ENCODE measurements around the gene FBN1.

The FBN1 gene

DNA sequence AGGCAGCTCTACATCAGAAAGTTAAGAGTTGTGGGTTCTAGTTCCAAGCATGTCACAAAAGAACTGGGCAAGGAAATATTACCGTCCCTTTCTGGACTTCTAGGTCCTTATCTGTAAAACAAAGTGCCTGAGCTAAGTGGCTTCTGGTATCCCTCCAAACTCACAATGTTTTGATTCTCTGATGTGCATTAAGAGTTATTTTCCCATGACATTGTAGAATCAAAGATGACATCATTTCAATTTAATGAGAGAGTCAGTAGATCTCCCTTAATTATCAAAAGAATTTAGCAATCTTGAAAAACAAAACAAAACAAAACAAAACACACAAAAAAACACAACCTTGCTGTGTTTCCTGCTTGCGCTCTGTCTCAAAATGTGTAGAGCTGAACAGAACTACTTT is 225.6 kb downstream of the FBN1 start:
- no peak for DNase-seq

DNA sequence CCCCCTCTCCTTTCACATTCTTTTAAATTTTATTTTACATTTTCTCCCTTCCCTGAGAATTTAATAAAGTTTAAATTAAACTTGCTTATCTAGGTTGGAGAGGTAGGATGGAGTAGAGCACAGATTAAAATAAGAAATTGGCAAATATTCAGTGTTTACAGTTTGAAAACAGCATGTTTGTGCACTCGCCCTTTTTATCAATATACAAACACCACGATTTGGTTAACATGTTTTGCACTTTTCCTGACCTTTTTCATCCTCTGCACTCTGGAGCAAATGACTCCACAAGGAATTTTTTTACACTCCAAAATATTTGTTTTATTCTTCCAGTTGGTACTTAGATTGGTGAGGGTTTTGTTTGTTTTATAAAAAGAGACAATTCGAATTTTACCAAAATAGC is 227.2 kb downstream of the FBN1 start:
- DNase-seq = no peak

DNA sequence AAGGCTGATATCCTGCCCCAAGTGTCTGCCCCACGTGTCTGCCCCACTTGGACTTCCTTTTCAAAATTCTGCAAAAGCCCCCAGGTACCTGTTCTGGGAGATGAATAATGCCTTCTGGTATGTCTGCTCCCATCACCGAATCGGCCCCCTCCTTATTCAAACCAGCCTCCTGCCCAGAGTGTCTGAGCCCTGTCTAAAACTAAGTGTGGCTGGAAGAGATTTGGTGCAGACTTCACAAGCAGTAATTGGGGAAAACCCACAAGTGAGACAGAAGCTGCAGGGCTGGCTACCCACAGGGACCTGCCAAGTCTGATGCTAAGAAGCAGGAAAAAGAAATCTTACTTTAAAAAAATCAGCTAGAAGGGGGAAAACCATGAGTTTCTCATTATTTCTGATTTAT is 229.2 kb downstream of the FBN1 start:
- DNase-seq = no peak

DNA sequence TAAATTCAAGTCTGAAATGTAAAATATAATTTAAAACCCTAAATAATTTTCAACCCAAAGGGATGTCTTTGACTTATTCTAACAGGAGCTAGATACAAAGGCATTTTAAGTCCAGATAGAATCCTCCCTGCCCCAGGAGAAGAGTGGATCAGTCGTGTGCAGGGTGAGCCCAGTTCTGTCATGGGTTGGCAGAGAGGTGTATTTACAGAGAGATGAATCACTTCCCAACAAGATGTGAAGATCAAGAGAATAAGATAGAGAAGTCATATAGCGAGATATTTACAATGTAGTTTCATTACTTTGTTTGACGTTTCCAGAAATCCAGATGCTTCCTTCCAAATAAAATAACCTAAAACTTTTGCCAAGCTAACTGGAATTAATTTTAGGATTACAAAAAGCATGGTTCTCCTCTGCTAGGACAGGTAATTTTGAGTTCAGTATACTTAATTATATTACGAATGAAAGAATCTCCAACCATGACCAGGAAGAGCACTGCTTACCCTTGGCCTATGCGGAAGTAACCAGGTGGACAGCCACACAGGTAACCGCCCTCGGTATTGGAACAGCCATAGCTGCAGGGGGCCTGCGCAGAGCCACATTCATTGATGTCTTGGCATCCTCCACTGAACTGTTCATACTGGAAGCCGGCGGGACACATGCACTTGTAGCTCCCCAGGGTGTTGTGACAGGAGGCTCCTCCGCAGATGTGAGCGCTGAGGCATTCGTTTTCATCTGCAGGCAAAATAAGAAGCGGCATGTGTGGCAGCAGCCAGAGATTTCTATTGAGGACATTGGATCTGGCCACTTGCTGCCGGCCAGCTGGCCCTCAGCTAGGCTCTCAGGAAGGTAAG is 230.2 kb downstream of the FBN1 start:
- no peak for DNase-seq

DNA sequence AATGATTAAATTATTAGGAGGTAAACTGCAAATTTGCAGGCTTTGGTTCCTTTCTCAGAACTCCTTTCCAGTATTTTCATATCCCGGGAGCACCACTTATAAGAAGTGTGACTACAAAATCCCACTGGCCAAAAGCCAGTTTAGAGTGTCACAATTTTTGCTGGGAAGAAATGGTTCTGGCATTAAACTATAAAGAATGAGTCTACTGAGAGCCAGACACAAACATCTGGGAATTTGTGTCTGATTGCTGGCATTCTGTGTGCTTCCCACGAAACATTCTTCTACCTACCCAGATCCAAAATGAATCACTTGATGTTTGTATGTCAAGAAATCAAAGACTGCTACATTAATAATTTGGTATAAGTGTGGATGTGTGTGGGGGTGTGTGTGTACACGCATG is 231.5 kb downstream of the FBN1 start:
- no peak for DNase-seq

DNA sequence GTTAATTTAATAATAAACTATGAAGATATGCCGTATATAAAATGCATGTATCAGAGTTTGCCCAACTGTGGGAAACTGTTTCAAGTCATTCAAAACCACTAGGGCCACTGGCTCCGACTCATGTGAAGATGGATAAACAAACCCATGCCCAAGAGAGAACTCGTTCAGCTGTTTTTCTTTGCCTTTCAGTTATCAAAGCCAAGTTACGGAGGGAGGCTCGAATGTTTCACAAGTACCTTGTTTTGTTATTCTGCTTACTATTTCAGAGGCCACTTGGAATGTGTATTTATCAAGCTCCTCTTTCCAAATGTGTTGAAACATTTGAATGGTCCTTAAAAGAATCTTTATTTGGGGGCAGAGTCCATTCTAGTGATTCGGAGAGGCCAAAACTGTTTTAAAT is 232.2 kb downstream of the FBN1 start:
- DNase-seq = no peak

DNA sequence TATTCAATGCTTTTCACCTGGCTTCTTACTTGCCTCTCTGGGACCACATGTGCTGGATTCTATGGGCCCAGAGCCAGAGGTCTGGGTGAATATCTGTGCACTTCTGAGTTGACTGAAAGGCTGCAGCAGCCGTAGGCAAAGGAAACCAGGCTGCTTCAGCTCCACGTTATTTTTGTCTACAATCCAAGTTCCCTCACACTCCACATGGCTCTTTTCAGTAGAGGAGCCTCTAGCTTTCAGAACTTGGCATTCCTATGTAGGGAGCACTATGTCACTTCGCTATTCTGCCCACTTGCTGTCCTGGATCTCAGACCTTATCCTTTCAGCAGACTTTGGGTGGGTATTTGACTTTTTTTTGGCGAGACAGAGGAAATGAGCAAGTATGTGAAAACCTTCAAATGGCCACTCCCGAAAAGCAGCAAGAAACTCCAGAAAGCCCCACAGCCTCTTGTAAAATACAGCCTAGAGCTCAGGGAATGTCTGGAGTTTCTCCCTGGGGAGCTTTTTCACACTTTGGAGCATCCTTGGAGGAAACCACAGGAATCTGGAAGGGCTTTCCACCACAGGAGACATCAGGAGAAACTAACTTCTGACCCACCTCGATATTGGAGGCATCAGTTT is 233.4 kb downstream of the FBN1 start:
- DNase-seq = no peak

DNA sequence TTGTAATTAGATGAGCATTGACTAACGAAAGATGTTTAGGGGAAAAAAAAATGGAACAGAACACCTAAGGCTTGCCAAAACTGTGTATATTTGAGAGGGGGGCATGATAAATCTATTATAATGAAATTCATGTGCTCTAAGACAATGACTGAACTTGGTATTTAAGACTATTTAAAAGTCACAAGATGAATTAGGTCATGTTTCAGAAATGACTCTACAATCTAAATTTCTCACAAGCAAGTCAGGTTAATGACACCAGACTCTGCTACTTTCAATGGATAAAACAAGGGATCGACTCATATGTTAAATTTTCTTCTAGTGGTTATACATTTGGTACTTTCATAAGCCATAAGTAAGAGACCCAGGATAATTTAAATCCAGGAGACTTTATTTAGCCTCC is 235.9 kb downstream of the FBN1 start:
- no peak for DNase-seq

DNA sequence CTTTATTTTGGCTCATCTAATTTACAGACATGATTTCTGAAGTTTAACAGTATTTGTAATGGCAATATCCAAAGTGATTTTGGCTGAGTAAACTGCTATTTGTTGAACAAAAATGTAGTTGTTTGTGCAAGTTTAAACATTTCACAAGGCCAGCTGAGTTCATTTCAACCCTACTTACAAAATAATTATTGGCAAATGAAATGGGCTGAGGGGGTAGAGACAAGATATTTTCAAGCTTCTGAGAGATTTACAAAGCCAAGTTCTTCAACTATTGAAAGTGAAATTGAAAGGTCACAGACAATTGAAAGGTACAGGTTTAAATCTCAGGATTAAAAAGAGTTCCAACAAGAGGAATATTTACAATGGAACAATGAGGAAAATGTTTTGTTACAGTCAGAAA is 237.2 kb downstream of the FBN1 start:
- no peak for DNase-seq

DNA sequence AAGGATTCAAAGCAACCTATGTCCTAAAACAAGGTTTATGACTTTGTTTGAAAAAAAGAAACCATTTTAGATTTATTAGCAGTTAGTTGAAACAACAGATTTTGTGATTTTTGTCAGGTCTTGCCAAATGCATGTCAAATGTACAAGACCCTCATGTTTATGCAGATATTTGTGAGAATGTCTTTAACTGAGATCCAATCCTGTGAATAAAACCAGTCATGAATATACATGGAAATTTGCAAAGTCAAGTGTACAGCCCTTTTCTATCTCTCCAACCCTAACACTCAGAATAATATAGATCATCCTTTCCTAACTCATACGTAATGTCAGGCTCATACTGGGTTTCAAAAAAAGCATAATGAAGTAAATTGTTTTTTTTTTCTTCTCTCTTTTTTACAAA is 237.9 kb downstream of the FBN1 start:
- DNase-seq = no peak

DNA sequence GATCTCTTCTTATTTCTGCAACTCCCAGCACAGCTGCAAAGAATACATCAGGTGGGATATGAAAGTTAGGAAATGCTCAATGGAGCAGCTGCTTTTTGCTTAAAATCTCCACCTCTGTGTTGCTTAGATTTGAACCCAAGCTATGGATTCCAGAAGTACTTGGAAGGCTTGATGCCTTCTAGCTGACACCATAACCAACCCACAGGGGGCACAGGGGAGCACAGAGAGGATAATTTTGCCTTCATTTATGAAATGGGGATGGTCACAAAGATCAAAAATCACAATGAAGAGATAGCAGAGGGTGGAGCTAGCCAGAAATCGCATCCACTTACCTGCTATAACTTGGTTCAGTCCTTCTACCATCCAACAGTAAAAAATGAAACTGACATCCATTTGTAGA is 238.6 kb downstream of the FBN1 start:
- DNase-seq = no peak

DNA sequence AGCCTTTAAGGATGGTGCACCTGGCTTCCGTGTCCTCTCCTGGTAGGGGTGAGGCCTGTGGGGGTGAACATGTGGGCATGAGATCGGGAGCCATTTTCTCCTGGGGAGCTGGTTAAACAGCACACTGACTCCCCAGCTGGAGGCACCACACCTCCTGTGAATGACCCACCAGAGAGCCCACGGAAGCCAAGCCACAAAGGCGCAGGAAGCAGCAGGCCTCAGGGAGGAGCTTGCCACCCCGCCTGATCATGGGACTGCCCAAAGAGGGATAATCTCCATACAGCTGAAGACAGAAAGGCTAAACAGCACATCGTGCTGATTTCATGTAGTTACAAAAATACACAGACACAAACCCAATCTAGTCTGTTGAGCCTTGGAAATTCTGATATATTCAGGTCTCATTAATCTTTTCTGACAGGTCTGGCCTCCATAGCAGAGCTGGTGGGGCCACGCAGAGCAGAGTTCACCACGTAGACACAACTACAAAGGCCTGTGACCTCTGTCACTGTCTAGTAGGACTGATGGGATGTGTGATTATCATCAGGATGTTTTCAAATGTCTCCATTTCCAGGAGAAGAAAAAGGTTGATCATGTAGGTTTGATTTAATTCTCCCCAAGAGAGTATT is 239.1 kb downstream of the FBN1 start:
- DNase-seq = no peak

DNA sequence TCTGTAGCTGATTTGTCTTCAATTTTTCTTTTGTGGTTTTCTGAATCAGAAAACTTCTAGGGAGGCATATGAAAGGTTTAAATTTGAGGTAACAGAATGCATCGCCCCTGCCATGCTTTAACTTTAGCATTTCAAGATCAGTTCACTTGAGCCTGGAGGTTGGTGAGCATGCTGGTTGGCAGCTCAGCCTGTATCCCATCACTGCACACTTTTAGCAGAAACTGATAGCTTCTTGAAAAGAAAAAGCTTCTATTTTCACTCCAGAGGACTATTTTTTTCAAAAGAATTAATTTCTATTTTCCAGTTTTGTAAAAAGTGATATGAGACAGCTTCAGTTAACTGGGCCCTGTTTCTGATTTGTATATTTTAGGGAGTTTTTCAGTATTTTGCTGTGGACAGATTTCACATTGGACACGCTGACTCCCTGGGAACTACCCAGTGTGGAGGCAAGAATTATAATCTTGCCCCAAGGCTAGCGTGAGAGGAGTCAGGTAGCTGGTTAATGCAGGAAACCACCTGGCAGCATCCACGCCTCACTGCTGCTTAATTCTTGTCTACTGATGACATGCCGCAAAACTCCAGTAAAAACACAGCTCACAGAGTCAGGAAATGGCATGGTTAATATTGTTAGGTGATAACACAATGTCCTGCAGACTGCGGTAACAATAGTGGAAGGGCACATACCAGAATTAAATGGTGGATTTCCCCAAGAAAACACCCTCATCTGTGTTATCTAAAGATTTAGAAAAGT is 242.9 kb downstream of the FBN1 start:
- no peak for DNase-seq

DNA sequence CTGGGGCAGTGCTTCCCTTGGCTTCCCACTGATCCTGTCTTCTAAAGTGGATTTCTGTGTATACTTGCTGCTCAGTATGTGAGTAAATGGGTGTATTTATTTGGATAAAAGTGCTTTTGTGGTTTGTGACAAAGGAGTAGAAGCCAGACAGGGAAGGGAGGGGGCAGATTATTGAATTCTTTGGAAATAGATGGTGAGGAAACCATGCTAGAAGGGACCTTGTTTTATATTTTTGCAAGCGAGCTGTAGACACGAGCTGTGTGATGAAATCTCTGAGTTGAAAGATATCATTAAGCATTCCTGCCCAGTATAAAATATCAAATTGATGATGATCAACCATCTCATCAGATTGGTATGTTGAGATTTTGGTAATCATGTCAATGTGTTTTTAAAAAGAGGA is 245.4 kb downstream of the FBN1 start:
- no peak for DNase-seq

DNA sequence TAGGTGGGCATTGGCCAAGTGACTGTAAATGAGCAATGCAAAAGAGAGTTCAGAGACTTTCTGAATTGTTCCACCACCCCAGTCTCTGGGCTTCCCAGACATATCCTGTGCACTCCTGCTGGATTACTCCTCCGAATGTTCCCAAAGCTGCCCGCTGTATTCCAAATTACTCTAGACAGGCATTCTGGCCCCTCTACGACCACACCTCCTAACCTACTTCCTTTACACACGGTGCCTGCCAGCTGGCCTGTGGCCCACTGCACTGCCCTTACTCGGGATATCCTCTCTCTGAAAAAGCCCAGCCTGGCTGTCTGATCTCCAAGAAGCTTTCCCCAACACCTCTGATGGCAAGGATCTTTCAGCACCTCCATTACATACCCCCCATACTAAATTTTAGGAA is 247.7 kb downstream of the FBN1 start:
- DNase-seq = no peak

DNA sequence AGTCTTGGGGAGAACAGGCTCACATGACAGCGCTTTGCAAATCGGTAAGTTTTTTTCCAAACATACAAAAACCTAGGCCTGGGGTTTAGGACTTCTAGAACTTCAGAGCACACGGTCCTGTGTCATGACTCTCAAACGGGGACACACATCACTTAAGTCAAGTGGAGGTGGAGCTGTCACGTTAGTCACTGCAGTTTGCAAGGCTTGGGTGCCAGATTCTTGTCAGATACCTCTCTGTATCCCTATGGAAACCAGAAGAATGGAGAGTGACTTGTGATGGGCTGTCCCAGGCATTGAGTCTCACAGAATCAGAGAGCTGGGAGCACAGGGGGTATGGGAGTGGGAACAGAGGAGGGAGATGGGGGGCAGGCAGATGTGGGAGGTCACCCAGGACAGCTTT is 249.5 kb downstream of the FBN1 start:
- no peak for DNase-seq

DNA sequence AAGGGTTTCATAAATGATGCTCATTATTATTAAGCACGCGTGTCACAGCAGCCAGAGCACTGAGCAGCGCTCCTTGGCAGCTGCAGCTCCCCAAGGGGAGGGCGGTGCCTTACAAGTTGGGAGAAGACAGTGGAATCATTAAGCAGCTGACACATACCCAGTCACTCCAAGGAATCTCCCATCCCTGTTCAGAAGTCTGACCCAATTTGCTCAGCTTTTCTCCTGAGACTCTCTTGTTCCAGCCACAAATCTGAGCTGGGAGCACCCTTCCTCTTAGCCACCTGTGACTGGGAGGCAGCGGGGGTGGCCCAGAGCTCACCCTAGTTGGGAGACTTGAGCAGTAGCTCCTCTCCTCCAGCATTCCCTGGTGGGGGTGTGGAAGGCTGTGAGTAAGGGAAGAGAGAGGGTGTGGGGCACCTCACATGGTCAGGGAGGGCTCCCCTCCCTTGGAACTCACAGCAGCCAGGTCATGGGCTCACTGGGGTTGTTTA is 249.9 kb downstream of the FBN1 start:
- DNase-seq = no peak

DNA sequence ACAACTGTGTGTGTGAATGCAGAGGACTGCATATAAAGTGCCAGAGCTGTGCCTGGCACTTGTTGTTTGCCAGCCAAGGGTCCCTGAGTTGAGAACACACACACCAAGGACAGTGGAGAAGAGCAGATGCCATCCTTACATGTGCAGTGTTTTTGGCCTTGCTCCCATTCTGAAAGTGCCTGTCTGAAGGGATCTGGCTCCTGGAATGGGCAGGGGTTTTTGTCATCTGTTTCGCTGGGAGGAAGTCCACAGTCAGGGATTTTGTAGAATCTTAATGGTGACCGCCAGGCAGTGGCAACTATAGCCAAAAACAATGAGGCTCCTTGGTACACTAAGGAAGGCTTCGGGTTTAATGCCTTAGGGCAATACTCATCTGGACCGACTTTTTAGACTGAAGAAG is 250.5 kb downstream of the FBN1 start:
- DNase-seq = no peak

DNA sequence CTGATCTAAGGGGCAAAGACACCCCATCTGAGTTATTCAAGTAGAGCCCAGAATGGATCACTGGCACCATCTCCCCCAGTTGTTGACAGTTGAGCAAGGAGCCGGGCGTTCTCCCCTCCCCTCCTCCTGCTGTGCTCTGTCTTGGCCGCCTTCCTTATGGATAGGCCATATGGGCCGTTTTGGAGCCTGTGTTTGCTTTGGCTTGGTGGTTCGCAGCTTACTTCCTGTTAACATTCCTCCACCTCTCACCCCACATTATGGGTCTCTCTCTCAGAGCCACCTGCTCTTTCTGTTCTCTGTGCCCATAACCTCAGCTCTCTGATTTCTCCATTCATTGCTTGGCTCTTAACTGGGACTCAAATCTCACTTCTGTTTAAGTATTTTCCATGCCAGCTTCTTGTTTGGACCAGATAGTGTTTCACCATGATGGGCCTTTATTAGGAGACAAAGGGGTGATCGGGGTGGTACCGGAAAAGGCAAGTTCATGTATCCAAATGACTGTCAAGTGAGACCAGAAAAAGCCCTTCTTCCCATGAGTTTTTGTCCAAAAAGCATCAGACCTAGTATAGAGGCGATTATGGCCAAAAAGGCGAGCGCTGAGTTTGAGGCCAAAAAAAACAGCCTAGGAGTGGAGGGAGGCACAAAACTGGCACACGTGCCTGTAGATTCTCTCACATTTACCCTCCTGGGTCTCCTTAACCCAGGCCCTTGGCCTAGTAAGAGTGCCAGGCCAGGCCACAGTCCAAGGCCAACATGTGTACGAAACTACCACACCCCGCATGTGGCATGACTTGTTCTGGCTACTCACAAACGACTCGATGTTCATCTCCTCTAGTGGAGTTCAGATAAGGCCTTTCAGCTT is 251.6 kb downstream of the FBN1 start:
- DNase-seq = no peak

DNA sequence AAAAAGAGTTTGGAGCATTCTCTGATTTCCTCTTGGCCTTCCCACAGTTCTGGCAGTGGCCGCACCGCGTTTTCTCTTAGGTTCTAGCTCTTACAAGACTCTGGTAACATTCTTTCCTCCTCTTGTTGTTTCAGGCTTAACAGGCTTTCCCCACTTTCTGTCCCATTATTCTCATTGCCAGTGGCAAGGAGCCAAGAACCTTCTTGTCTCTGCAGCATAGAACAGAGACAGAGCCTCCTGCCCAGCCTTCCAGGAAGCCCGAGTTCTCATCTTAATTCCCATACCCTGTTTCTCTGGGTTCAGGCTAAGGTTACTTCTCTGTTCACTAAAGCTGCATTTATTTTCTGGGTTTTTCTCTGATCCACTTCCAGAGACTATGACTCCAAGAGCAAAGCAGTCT is 253.2 kb downstream of the FBN1 start:
- no peak for DNase-seq

DNA sequence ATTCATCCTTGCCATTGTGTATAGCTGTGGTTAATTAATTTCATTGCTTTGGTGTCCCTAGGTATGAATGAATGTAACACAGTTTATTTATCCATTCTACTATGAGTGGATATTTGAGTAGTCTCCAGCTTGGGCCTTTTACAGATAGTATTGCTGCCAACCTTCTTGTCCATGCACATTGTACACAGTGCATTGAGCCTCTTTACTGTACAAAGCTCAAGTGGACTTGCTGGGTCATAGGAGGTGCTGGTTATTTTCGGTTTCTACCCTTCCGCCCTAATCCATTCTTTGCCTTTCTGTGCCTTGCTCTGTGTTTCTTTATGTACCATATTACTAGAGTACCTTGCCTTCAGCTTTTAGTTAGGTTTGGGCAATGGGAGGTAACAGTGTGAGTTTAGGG is 253.6 kb downstream of the FBN1 start:
- DNase-seq = no peak

DNA sequence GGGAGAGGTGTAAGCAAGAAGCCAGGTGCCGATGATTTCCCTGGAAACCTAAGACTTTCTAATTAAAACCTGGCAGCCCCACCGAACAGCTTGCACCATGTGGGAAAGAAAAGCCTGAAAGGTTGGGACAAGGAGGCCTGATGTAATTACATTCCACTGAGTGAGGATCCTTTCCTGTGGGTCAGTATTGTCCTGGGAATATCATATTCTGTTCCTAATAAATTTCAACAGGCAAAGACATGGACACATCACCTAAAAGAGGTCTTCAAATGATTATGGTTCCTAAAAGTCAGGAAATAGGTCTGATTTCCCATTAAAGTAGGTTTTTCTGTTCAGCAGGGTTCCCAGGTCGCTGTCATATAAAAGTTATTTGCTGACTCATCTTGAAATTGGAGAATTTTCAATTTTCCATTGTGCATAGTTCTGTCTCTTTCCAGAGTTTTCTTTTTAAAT is 255.8 kb downstream of the FBN1 start:
- no peak for DNase-seq

Data from NCI-H1048 (cell line).